Measurements from ENCODE around the gene L3MBTL3.

Gene L3MBTL3

DNA sequence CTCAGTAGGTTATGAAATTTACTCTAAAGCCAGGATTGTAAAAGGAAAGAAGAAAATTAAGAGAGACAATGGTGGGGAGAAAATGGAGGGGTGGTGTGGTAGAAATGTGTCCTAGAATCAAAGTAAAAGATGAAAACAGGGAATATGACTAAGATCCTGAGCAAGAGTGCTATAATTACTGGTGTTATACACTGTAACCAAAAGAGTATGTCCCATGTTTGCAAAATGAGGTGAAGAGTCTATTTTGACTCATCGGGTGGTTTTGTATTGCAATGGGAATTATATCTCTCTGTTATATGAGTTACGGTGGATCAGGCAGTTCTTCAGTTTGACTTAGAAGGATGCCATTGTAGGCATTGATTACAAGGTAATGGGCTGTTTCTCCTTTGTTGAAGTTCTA is 8.5 kb downstream of the L3MBTL3 start:
- no peak for DNase-seq (ENCODE audit: extremely low read depth in 1 of 2, low read depth in 1 of 2)

DNA sequence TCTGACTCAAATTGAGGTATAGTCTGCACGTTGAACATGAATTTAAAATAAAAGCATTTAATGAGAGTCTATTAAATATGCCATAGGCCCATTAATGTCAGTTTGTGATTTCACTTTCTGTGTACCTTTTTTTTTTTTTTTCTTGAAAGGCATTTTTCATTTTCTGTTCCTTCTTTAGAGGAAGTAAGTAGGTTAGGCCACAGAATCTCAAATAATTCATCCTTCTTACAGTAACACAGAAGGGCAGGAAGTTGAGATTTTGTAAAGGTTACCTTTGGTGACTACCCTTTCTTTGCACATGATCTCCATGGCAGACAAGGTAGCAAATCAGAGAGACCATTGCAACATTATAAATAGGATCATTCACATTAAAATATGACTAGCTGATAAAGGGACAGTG is 9.6 kb downstream of the L3MBTL3 start:
- no peak for DNase-seq (ENCODE audit: extremely low read depth in 1 of 2, low read depth in 1 of 2)

DNA sequence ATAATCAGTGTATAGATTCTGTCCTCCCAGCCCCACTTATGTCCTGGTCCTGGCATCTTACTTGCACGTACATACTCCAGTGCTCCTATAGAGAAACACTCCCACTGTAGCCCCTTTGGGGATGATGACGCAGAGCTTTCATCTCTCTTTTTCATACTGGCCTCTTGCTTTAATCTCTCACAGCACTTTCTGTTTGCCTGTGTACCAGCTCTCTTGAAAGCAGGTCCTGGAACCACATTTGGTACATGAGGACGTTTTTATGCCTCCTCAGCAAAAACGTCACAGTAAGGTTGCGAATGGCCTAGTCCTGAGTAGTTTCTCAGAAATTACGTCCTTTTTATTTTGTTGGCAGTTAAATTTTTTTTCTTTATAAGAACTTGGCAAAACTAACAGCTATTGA is 10.8 kb downstream of the L3MBTL3 start:
- no peak for DNase-seq (ENCODE audit: extremely low read depth in 1 of 2, low read depth in 1 of 2)

DNA sequence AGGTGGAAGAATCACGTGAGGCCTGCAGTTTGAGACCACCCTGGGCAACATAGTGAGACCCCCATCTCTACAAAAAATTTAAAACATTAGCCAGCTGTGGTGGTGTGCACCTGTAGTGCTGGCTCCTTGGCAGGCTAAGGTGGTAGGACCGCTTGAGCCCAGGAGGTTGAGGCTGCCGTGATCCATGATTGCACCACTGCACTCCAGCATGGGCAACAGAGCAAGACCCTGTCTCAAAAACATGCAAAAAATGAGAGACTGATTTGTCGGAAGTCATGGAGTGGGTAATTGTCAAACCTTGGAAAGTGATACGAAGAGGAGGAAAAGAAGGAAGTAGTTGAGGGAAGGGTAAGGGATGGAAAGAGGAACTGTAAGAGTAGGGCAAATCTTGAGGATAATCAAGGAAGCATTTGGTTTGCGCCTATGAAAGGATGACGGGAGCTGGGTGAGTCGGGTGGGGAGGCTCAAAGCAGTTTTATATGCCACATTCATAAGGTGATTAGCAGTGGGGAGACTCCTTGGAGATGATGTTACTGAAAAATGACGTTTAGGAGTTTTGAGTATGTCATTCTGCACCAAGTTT is 14.5 kb downstream of the L3MBTL3 start:
- no peak for DNase-seq (ENCODE audit: extremely low read depth in 1 of 2, low read depth in 1 of 2)

DNA sequence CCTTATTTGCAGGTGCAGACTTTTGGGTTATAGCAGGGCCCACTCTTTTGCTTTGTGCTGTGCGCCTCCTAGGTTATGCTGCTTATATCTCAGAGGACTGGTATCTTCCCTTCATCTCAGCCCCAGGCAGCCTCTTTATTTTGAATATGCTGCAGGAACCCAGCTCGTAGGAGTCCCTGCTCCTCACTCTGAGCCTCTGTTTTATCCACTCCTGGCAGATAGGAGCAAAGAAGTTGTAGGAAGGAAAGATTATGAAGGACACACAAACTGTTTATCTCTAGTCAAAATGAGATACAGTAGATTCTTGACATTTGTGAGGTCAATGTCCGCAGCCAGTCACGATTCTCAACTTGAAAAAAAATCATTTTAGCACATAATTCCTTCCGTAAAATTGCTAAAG is 15.6 kb downstream of the L3MBTL3 start:
- DNase-seq (ENCODE audit: extremely low read depth in 1 of 2, low read depth in 1 of 2): no peak

DNA sequence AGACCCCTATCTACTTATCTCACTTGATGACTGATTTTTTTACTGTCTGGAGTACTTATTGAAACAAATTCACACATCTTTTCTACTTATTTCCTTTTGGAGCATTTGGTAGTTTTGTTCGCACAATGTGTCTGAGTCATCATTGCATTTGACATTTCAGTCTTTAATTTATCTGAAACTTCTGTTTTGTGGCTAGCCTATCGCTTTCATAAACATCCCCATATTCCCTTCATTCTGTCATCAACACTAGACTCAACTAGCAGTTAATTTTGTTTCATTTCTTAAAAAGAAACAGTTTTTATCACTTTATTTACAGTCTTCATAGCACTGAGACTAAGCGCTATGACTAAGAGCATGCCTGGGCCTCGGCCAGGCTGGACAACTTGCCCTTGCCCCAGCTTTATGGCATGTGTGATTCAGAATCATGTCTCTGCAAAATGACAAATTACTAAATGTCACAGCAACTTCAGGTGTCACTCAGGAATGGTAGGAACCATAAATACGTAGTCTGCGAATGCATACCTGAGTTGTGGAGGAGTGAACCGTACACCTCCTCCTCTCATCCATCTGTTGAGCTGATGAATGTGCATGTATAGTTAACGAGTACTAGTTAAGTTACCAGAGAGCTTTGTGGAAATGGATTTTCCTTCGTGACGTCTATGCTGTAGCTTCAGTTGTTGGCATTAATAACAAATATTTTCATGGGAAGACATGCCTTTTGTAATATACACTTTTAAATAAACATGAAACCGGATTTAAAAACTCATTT is 16.2 kb downstream of the L3MBTL3 start:
- DNase-seq (ENCODE audit: extremely low read depth in 1 of 2, low read depth in 1 of 2): no peak

DNA sequence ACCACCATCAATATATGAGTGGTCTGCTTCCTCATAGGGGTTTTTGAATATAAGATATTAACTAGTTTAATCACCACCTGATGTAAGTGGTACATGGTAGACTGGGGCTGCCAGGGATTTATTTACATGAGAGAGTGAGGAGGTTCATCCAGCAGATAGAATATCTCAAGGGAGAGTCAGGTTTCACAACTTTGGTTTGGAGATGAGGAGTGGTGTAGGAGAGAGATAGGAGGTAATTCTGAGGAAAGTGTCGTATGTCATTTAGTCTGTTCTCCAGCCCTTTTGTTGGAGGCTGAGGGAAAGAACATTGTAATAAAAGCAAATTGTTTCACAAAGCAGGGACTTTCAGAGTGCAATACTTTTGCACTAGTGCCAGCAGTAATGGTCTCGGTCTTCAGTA is 16.8 kb downstream of the L3MBTL3 start:
- DNase-seq (ENCODE audit: extremely low read depth in 1 of 2, low read depth in 1 of 2): no peak

DNA sequence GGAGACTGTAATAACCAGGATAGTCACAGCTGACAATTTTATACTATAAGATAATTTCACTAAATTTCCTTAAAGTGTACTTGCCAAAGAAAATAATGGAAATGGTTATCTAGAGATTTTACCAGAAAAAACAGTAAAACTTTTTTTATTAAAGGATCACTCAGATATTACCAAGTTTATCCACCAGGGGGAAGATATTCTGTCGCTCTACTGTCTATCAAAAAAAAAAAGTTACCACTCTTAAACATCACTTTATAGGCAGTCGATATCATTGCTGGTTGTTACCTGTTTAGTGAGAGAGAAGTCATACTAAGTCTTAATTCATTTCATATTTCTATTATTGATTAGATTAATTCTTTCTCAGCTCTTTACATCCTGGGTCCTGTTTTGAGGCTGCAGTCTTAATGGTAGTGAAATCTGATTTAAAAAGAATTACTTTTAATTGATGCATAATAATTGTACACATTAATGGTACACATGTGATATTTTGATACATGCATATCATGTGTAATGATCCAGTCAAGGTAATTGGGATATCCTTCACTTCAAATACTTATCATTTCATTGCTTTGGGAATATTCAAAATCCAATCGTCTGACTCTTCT is 18.9 kb downstream of the L3MBTL3 start:
- no peak for DNase-seq (ENCODE audit: extremely low read depth in 1 of 2, low read depth in 1 of 2)

DNA sequence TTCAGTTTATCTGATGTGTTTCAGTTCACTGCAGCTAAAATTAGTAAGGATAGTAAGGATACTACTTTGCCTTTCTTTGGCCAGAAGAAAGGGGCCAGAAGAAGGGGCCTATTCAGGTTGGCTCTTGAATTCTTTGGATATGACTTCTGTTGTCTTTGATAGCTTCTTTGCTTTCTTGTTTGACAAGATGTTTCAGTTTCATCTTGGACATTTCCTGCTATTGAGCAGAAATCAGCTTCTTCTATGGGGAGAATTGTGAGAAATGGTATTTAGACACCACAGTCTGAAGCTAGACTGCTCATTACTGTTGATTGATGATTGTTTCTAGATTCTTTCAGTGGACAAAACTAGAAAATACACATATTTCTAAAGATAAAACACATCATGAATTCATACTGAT is 23.2 kb downstream of the L3MBTL3 start:
- no peak for DNase-seq (ENCODE audit: extremely low read depth in 1 of 2, low read depth in 1 of 2)

DNA sequence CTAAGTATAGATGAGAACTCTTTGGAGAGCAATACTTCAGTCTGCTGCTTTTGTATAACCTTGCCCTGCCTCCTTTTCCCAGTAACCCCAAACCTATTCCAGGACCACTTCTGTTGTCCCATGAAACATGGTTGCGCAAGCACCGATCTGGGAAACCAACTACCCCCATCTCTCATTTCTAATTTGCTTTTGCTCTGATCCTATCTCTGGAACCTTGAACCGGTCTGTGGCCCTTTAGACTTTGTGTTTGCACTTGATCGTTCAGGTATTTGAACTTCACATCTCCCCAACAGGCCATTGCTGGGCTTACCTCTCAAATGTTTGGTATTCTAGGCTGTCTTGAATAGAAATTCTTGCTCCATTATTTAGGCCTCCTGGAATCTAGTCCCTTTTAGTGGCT is 25.0 kb downstream of the L3MBTL3 start:
- DNase-seq (ENCODE audit: extremely low read depth in 1 of 2, low read depth in 1 of 2): no peak

DNA sequence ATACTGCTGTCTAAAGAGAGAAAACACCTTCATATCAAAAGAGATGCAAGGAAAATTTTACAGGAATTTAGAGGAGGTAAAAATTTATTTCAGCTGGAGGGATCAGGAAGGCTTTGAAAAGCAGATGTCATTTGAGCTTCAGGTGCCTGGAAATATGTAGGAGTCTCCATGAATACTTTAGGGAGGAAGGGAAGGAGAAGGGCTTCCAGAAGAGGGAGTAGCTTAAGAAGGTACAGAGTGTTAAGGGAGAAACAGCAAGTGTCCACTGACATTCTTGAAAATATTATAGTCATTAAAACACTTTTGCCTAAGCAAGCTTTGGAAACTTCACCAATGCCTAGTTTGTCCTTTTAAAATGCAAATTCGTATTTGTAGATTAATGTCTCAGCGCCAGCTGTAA is 27.2 kb downstream of the L3MBTL3 start:
- no peak for DNase-seq (ENCODE audit: extremely low read depth in 1 of 2, low read depth in 1 of 2)

DNA sequence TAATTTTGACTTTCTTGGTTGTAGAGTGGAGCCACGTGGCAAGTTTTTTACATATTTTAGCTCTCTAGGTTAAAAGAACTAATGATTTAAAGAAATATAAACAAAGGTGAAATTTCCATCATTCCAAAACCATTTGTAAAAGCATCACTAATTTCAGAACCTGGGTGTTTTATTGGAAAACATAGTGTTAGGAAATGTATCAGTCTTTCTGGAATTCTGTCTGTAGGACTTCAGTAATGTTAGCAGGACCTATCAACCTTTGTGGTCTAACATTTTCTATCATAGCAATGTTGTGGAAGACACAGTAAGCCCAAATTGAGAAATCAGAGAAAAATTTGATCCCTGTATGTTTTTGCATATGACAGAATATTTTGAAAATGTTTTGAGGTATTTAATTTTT is 28.3 kb downstream of the L3MBTL3 start:
- DNase-seq (ENCODE audit: extremely low read depth in 1 of 2, low read depth in 1 of 2): no peak

DNA sequence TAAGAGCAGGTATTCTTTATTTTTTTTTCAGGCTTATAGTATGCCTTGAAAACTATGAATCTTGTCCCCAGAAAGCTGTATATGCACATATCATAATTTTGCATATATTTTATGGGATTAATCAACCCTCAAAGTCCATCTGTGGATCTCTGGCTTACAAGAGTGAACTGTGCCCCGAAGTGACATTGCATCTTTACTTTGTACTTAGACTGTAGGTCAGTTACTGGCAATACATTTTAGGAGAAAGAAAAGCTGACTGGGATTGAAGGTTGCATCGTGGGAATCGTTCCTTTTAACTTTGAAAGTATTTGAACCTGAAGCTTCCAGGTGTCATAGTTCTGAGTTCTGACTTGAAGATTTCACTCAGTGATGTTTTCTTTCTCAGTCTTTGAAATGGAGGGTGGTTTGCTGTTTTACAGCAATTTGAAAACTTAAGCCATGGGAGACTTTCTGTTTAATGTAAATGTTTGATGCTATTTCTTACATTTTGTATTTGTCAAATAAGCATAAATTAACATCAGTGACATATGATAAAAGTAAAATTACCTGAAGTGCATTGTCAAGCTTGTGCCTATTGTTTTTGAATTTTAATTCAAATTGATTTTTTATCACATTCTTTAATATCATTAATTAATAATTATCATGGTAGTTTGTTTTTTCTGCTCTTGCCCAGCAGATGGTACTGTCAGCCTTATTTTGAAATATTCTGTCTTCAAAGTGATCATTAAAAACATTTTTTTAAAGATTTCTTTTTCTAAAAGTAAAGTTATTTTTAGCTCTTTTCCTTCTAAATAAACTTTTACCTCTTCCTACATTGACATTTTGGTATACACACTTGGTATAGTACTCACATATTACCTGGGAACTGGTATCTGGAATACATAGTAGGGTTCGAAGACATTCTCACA is 29.0 kb downstream of the L3MBTL3 start:
- DNase-seq (ENCODE audit: extremely low read depth in 1 of 2, low read depth in 1 of 2): no peak

DNA sequence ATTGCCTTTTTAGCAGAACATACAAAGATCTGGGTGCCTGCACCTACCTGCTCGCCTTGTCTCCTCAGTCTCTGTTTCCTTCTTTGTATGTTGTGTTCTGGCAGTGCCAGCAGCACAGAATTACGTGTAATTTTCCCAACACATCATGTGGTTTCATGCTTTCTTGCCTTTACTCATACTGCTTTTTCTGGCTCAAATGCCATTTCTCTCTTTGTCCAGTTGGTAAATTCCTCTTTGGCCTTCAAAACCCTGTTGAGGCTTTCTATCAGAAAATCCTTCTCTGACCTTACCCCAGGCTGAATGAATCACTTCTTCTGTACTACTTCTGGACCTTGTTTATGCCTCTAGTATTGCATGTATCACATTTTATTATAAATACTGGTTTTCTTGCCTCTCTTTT is 31.8 kb downstream of the L3MBTL3 start:
- no peak for DNase-seq (ENCODE audit: extremely low read depth in 1 of 2, low read depth in 1 of 2)

DNA sequence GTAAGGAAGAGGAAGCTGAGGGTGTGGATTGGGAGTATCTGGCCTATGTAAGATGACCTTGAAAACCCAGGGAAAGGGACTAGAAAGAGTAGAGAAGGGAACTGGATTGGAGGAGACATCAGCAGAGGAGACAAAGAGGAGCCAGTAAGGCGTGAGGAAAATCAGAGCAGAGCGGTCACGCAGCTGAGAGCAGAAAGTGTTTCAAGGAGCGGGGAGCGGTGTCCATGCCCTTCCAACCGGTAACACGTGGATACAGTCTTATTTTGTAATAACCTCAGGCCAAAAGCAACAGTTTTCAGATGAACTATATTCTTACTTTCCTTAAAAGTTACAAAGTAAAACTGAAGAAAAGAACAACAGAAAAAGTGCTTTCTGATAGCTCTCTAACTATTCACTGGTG is 36.3 kb downstream of the L3MBTL3 start:
- no peak for DNase-seq (ENCODE audit: extremely low read depth in 1 of 2, low read depth in 1 of 2)

DNA sequence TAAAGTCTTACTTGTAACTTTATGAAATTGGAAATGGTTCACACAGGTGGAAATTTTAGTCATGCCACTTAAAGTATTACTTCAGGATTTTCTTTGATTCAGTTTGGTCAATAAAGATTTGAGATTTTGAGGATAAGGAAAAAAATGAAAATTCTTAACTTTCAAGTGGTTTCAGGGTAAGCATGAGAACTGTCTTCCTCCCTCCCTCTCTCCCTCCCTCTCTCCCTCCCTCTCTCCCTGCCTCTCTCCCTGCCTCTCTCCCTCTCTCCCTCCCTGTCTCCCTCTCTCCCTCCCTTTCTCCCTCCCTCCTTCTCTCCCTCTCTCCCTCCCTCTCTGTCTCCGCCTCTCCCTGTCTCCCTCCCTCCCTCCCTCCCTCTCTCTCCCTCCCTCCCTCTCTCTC is 36.9 kb downstream of the L3MBTL3 start:
- DNase-seq (ENCODE audit: extremely low read depth in 1 of 2, low read depth in 1 of 2): no peak

DNA sequence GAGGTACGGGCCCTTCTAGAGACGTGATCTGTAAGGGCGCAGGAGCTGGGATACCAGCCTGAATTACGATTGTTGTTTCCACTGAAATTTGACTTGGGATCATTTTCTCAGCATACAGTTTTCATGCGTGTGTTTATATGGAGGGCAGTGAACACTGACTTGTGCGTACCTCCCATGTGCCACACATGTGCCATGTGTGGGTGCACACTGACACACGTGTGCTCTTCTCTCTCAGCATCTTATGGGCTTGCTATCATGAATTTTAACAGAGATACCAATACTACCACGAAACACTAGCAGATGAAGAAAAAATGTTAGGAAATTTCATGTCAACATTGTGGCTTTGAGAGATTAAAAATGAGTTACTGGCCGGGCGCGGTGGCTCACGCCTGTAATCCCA is 39.1 kb downstream of the L3MBTL3 start:
- DNase-seq (ENCODE audit: extremely low read depth in 1 of 2, low read depth in 1 of 2): no peak

DNA sequence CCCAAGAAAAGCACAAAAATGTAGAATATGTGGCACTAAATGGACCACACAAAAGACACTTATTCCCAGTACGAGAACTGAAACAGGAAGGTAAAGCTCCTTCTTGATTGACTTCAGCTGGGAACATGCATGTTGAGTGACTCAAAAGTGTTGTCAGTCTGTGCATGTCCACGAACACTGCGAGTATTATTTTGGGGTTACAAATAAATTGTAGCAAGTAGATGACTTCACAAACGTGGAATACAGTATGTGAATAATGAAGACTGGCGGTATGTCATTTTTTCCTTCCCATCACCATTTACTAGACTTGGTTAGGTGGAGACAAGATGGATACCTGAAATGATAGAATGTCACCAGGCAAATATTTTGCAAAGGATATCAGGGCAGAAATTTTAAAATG is 45.4 kb downstream of the L3MBTL3 start:
- DNase-seq (ENCODE audit: extremely low read depth in 1 of 2, low read depth in 1 of 2): no peak

DNA sequence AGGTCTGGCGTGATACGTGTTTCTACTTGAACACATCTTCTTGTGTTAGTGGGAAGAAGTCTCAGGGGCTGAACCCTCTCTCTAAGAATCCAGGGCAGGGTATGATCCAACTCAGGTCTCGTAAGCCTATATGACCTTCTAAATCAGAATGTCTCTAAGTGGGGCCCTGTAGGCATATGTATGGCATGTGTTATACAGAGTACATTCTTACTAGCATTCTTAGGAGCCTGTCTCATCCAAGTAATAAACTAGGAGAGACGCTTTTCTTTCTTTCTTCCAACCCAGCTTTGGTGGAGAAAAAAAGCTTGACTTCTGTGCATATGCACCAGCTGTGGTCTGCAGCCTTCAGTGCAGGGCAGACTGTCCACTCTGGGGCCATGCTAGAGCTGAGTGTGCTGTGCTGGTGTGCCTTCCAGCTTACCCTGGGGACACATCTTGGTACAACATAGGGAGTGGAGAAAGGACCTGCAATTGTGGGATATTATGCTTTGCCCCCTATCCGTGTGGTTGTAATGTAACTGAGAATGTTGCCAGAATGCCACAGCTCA is 47.3 kb downstream of the L3MBTL3 start:
- DNase-seq (ENCODE audit: extremely low read depth in 1 of 2, low read depth in 1 of 2): no peak

DNA sequence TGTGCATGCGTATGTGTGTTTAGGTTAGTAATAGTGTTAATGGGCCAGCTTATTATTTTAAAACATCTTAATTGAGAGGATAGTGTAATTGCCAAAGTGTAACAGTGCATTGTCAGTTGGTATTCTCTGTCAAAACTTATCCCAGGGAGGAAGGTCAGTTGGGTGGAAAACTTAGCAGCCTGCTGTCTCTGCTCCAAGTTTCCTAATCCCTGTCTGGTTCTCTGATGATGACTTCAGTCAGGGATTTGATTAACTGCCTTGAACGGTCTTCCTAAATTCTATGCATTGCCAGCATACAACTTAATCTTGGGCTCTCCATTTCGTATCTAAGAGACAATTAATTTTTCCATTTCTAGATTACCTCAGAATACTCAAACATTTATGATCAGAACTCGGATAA is 51.1 kb downstream of the L3MBTL3 start:
- no peak for DNase-seq (ENCODE audit: extremely low read depth in 1 of 2, low read depth in 1 of 2)

DNA sequence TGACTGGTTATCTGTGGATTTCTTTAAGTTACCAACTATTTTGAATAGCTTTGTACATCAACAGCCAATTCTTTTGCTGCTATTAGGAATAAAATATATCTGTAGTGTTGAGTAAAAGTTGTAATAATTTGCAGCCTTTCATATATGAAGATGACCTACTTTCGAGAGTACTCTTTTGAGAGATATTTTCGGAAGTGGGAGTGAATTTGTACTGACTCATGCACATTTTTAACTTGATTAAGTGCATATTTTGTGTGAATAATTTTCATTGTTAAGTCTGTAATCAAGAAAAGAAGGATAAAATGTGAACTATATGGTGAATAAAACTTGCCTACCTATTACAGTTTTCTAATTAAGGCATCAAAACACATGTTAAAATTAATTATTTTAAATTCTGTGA is 51.9 kb downstream of the L3MBTL3 start:
- DNase-seq (ENCODE audit: extremely low read depth in 1 of 2, low read depth in 1 of 2): no peak
